Measurements from ENCODE around the gene UNKL. TPM values are rescaled to one million over a fixed set of nuclear protein-coding genes. Genes with fewer than 3 reads are reported as not detected.

UNKL gene
- total RNA-seq, 1 experiment from 2014 or later = 112 TPM

DNA sequence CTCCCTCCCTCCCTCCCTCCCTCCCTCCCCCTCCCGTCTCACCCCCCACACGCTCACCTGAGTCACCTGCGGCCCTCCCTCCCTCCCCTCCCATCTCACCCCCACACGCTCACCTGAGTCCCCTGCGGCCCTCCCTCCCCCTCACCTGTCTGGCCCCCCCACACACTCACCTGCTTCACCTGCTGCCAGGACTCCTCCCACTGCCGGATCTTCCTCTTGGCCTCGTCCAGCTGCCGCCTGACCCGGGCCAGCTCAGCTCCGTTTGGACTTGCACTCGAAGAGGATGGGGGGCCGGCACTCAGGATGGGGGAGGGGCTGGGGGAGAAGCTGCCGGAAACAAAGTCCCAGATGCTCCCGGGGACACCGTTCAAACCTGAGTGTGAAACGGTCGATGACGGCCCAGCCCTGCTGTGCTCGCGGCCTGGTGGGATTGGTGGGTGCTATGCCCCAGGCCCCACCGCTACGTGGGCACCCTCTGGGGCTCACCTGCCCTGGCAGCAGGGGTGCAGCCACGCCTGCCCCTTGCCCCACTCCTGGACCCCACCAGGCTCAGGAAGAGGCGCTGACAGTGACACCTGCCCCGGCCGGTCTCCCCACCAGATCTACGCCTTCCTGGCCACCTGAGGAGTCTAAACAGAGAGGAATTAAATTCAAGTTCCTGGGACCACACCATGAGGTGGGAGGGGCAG lies 46.9 kb downstream of the UNKL start:
- intact Hi-C loops (cut with micrococcal nuclease; ENCODE audit: unreplicated experiment) = no loop called here

DNA sequence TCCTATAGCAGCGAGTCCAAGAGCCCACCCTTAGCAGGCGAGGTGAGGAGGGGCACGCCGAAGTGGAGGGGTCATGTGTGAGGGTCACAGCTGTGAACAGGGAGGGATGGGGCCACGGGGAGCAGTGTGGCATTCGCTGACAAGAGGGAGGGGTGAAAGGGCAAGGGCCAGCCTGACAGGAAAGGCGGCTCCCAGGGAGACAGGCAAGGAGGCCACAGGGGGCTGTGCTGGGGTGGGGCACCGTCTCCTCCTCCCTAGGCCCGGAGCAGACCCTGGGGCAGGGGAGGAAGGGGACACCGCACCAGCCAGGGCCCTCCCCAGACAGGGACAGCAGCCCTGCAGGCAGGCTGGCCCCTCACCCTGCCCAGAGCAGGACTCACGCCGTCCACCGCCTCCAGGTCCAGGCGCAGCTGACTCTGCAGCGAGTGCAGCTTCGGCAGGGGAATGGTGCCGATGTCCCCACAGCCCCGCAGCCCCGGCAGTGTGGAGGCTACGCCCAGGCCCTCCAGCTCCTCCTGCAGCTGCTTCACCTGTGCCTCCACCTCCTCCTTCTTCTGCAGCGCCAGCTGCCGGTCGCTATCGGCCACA lies 47.7 kb downstream of the UNKL start:
- H3F3A ChIP-seq (ENCODE audit: insufficient read depth, low read depth) = peaks cover 33% of the 10 kb centered on the region; the same call in 1 of the 2 replicates
- H3K9me2 ChIP-seq (ENCODE audit: insufficient read depth) = no peaks in the 10 kb centered on the region
- peaks cover 20% of the 10 kb centered on the region for H4K20me1 ChIP-seq (ENCODE audit: insufficient read depth)
- BruUV-seq (replicated peaks) = no TSS peak
- H3K4me3 ChIP-seq = no peak overlapping the region
- no peaks in the 10 kb centered on the region for H3K4me1 ChIP-seq (replicated peaks; ENCODE audit: insufficient read depth)
- POLR2A ChIA-PET (ENCODE audit: unreplicated experiment) = no interaction called here
- intact Hi-C loops (cut with micrococcal nuclease; ENCODE audit: unreplicated experiment) = no loop called here
- peaks cover 11% of the 10 kb centered on the region; the same call in 1 of the 2 replicates for H3K36me3 ChIP-seq (ENCODE audit: low read depth)
- CTCF ChIA-PET = interaction anchor here (0.6 kb wide), 1 partner anchor 46 kb away, joined by 9 read pairs; no protein-coding TSS in a partner anchor
- no peak for TF ChIP-seq EZH2 (IDR thresholded peaks at IDR 0.05; ENCODE audit: low read depth)
- no peak overlapping the region for H3K4me2 ChIP-seq
- H3K27me3 ChIP-seq (ENCODE audit: insufficient read depth, low read depth) = no peaks in the 10 kb centered on the region
- 0 out of 2 replicates have a peak, but pooled peaks cover 11% of the 10 kb centered on the region for H3K79me2 ChIP-seq (ENCODE audit: low read depth)
- H2AFZ ChIP-seq = no peak overlapping the region
- no peak for DNase-seq
- H3K27ac ChIP-seq = no peak overlapping the region
- no peaks in the 10 kb centered on the region for H3K9me3 ChIP-seq (ENCODE audit: insufficient read depth, low read depth)

More for the DNA sequence above, 46.9 kb downstream of the UNKL start:
- BruUV-seq (replicated peaks) = no TSS peak
- ChIA-PET CTCF (interaction anchor here (0.6 kb wide), 1 partner anchor 45 kb away, joined by 9 read pairs; no protein-coding TSS in a partner anchor), POLR2A (ENCODE audit: unreplicated experiment) (no interaction called here)
- Histone ChIP-seq H2AFZ (no peak overlapping the region), H3K4me1 (replicated peaks; ENCODE audit: insufficient read depth) (no peaks in the 10 kb centered on the region), H3K4me3 (no peak overlapping the region), H3K27ac (no peak overlapping the region), H3K9me2 (ENCODE audit: insufficient read depth) (no peaks in the 10 kb centered on the region), H3K27me3 (ENCODE audit: insufficient read depth, low read depth) (no peaks in the 10 kb centered on the region), H3K9me3 (ENCODE audit: insufficient read depth, low read depth) (no peaks in the 10 kb centered on the region), H3F3A (ENCODE audit: insufficient read depth, low read depth) (peaks cover 33% of the 10 kb centered on the region; the same call in 1 of the 2 replicates), H3K79me2 (ENCODE audit: low read depth) (0 out of 2 replicates have a peak, but pooled peaks cover 7% of the 10 kb centered on the region), H3K36me3 (ENCODE audit: low read depth) (peaks cover 11% of the 10 kb centered on the region; the same call in 1 of the 2 replicates), H3K4me2 (no peak overlapping the region), H4K20me1 (ENCODE audit: insufficient read depth) (peaks cover 17% of the 10 kb centered on the region)
- TF ChIP-seq EZH2 (IDR thresholded peaks at IDR 0.05; ENCODE audit: low read depth) = no peak
- TF ChIP-seq, protein P1, sequence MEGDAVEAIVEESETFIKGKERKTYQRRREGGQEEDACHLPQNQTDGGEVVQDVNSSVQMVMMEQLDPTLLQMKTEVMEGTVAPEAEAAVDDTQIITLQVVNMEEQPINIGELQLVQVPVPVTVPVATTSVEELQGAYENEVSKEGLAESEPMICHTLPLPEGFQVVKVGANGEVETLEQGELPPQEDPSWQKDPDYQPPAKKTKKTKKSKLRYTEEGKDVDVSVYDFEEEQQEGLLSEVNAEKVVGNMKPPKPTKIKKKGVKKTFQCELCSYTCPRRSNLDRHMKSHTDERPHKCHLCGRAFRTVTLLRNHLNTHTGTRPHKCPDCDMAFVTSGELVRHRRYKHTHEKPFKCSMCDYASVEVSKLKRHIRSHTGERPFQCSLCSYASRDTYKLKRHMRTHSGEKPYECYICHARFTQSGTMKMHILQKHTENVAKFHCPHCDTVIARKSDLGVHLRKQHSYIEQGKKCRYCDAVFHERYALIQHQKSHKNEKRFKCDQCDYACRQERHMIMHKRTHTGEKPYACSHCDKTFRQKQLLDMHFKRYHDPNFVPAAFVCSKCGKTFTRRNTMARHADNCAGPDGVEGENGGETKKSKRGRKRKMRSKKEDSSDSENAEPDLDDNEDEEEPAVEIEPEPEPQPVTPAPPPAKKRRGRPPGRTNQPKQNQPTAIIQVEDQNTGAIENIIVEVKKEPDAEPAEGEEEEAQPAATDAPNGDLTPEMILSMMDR (conservative IDR thresholded peaks at IDR 0.05) = no peak
- DNase-seq = no peak

DNA sequence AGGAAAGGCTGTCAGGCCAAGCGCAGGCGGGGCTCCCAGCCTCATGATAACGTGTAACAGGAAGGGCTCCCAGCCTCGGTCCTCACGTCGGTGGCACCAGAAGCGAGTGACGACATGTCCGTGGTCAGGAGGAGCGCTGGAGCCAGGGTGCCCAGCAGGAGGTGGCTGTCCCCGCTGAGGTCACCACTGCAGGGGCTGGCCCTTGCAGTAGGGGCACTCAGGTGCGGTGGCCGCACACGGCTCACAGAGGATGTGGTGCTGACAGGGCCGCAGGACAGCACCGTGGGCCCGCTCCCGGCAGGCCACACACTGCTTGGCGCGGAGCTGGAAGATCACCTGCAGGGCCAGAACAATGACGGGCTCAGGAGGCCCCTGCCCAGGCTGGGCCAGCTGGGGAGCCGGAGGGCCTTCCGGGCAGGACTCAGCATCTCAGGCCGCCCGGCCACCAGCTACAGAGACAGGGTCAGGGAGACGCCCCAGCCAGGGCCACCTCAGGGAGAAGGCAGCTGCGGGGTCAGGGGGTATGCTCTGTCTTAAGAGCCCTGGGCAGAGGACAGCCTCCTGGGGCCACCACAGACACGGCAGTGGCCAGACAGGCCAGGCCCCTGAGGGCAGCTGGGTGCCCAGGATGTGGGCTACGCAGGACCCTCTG lies 48.3 kb downstream of the UNKL start:
- ChIA-PET POLR2A (ENCODE audit: unreplicated experiment) (interaction anchor here (0.6 kb wide), 1 partner anchor 415 kb away, joined by 4 read pairs; no protein-coding TSS in a partner anchor), CTCF (no interaction called here)
- peaks cover 29% of the 10 kb centered on the region; the same call in 1 of the 2 replicates for H3F3A ChIP-seq (ENCODE audit: insufficient read depth, low read depth)
- intact Hi-C loops (cut with micrococcal nuclease; ENCODE audit: unreplicated experiment) = no loop called here
- H4K20me1 ChIP-seq (ENCODE audit: insufficient read depth) = peaks cover 20% of the 10 kb centered on the region
- no peaks in the 10 kb centered on the region for H3K27me3 ChIP-seq (ENCODE audit: insufficient read depth, low read depth)
- H3K27ac ChIP-seq = no peak overlapping the region
- TF ChIP-seq EZH2 (IDR thresholded peaks at IDR 0.05; ENCODE audit: low read depth) = no peak
- TF ChIP-seq, protein P1 (conservative IDR thresholded peaks at IDR 0.05) = no peak
- 0 out of 2 replicates have a peak, but pooled peaks cover 11% of the 10 kb centered on the region for H3K79me2 ChIP-seq (ENCODE audit: low read depth)
- H3K4me2 ChIP-seq = no peak overlapping the region
- no TSS peak for BruUV-seq (replicated peaks)
- peaks cover 11% of the 10 kb centered on the region; the same call in 1 of the 2 replicates for H3K36me3 ChIP-seq (ENCODE audit: low read depth)
- H3K4me3 ChIP-seq = no peak overlapping the region
- DNase-seq = no peak
- no peaks in the 10 kb centered on the region for H3K9me3 ChIP-seq (ENCODE audit: insufficient read depth, low read depth)
- no peak overlapping the region for H2AFZ ChIP-seq
- H3K4me1 ChIP-seq (replicated peaks; ENCODE audit: insufficient read depth) = no peaks in the 10 kb centered on the region
- no peaks in the 10 kb centered on the region for H3K9me2 ChIP-seq (ENCODE audit: insufficient read depth)

Measured in PC-9 (cell line).